ENCODE data around the gene VOPP1. TPM values are rescaled to one million over a fixed set of nuclear protein-coding genes. Genes with fewer than 3 reads are reported as not detected.
A peak's percentile ranks its signal among the peaks of the same experiment; 100 is the strongest.

Gene VOPP1
- total and polyA plus RNA-seq, 10 of the 15 experiments (the other 5 are each of a cell fraction or from before 2014, with no cell fraction given), result 32.8 to 206 (median 129) TPM

DNA sequence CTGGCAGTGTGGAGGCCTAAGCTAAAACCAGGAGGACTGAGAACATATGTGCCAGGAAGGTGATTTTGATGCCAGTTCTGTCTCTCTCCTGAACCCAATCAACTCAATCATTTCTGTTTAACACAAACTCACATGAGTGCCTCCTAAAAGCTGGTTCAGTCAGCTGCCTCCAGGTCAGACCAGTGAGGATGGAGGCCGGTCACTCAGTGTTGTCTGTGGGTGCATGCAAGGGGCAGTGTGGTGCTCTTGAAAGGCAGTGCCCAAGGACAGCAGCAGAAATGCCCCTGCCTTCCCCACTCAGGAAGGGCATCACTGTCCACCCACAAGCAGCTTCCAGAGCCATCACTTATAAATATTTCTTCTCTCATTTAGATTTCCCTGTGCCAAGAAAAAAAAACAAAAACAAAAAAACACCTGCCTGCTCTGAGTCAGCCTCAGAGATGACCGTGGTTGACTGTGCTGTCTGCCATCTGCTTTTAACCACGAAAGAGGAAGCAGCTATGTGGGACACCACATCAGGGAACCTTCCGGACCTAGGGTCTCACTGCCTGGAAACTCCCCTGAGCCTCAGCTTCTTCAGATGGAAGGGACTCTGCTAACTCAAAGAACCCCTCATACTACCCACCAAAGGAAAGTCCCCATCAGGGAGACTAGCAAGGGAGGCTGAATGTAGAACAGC lies 39.1 kb downstream of the VOPP1 start:
- peak overlapping the region; percentile 92 for H3K9ac ChIP-seq (ENCODE audit: control insufficient read depth, insufficient read depth, low read length)
- no peaks in the 10 kb centered on the region for H3K27me3 ChIP-seq (replicated peaks in 1 of 2; ENCODE audit: control insufficient read depth in 2 of 2, insufficient read depth in 2 of 2, low read length in 1 of 2)
- DNase-seq (ENCODE audit: low read depth, low spot score) (peak; percentile 98), FAIRE-seq (peak; percentile 86), ATAC-seq (peak; percentile 59)
- peak overlapping the region; percentile 55 for H3K4me3 ChIP-seq
- H2AFZ ChIP-seq (ENCODE audit: control insufficient read depth, low read depth, low read length), result no peak overlapping the region
- POLR2A ChIA-PET, result interaction anchor here (0.6 to 12.5 kb wide), 18 partner anchors 9 to 226 kb away, joined by 3 to 156 read pairs (median 10); partner anchors contain the start of gene VOPP1
- CTCF ChIA-PET, result interaction anchor here (0.8 to 10.5 kb wide), 13 partner anchors 9 to 224 kb away, joined by 3 to 87 read pairs (median 15); no protein-coding TSS in a partner anchor
- peaks cover 0 to 7% of the 10 kb centered on the region in 2 experiments; a peak in 2 of 4 replicates for H3K36me3 ChIP-seq (ENCODE audit: control insufficient read depth in 2 of 2, insufficient read depth in 2 of 2, low read length in 1 of 2)
- RAD21 ChIA-PET (ENCODE audit: unreplicated experiment), result interaction anchor here (0.9 to 12.4 kb wide), 17 partner anchors 9 to 447 kb away, joined by 3 to 245 read pairs (median 5); partner anchors contain the start of gene VOPP1
- WGBS (ENCODE audit: insufficient coverage, insufficient replicate concordance, low lambda C conversion rate, missing lambda C conversion rate), result 1% methylated on average over 4 of the region's 4 CpGs
- in situ Hi-C loops (cut with MboI) (no loop called here), intact Hi-C loops (cut with micrococcal nuclease; ENCODE audit: unreplicated experiment) (loop anchor here (1.0 kb wide), 1 partner anchor 25 kb away; no protein-coding TSS in a partner anchor)
- H3K4me1 ChIP-seq (ENCODE audit: control insufficient read depth, insufficient read depth, low read length), result peaks cover 78% of the 10 kb centered on the region
- BruUV-seq (replicated peaks), result TSS peak; percentile 3
- H3K4me2 ChIP-seq (ENCODE audit: control insufficient read depth, insufficient read depth), result peak overlapping the region; percentile 92
- H3K9me3 ChIP-seq (replicated peaks; ENCODE audit: control insufficient read depth, insufficient read depth, low read length), result no peaks in the 10 kb centered on the region
- peaks cover 90% of the 10 kb centered on the region for H3K79me2 ChIP-seq (ENCODE audit: control insufficient read depth, insufficient read depth, low read length)
- peak overlapping the region; percentile 100 for H3K27ac ChIP-seq (ENCODE audit: control insufficient read depth, insufficient read depth)
- no peaks in the 10 kb centered on the region for H4K20me1 ChIP-seq (ENCODE audit: control insufficient read depth, insufficient read depth)
- SMC1A ChIA-PET (ENCODE audit: uncharacterized antibody, unreplicated experiment), result interaction anchor here (0.7 to 15.0 kb wide), 11 partner anchors 15 to 230 kb away, joined by 3 to 354 read pairs (median 9); partner anchors contain the start of gene VOPP1
- TF ChIP-seq GABPA (IDR thresholded peaks at IDR 0.05; ENCODE audit: low read depth) (no peak), CHD2 (IDR thresholded peaks at IDR 0.05; ENCODE audit: borderline replicate concordance, low read depth, low read length) (peak; percentile 87), PML (IDR thresholded peaks at IDR 0.05; ENCODE audit: low read length) (no peak), LARP7 (IDR thresholded peaks at IDR 0.05) (peak; percentile 61; the same call in 1 of the 2 replicates), TARDBP (IDR thresholded peaks at IDR 0.05; ENCODE audit: borderline replicate concordance) (peak; percentile 73; the same call in 1 of the 2 replicates), CBFB (IDR thresholded peaks at IDR 0.05; ENCODE audit: low read depth) (peak; percentile 99), MYC (IDR thresholded peaks at IDR 0.05; ENCODE audit: insufficient read depth, insufficient read length, insufficient replicate concordance, low read length, severe bottlenecking) (no peak), BMI1 (IDR thresholded peaks at IDR 0.05; ENCODE audit: borderline replicate concordance) (peak; percentile 85), SIN3A (IDR thresholded peaks at IDR 0.05; ENCODE audit: low read depth, low read length) (peak; percentile 45; the same call in 1 of the 2 replicates), SREBF2 (IDR thresholded peaks at IDR 0.05; ENCODE audit: low read length) (no peak), IRF4 (IDR thresholded peaks at IDR 0.05; ENCODE audit: low read depth, low read length) (peak; percentile 97), NFXL1 (IDR thresholded peaks at IDR 0.05; ENCODE audit: borderline replicate concordance) (no peak), ESRRA (IDR thresholded peaks at IDR 0.05; ENCODE audit: low read length) (no peak; the same call in 1 of the 2 replicates), CBX3 (IDR thresholded peaks at IDR 0.05; ENCODE audit: borderline replicate concordance, low read depth) (no peak), BCL11A (IDR thresholded peaks at IDR 0.05; ENCODE audit: low read depth, low read length) (peak; percentile 100)
- TF ChIP-seq, protein P1, sequence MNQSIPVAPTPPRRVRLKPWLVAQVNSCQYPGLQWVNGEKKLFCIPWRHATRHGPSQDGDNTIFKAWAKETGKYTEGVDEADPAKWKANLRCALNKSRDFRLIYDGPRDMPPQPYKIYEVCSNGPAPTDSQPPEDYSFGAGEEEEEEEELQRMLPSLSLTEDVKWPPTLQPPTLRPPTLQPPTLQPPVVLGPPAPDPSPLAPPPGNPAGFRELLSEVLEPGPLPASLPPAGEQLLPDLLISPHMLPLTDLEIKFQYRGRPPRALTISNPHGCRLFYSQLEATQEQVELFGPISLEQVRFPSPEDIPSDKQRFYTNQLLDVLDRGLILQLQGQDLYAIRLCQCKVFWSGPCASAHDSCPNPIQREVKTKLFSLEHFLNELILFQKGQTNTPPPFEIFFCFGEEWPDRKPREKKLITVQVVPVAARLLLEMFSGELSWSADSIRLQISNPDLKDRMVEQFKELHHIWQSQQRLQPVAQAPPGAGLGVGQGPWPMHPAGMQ (IDR thresholded peaks at IDR 0.05; ENCODE audit: borderline replicate concordance), result no peak
- TF ChIP-seq, protein P2, sequence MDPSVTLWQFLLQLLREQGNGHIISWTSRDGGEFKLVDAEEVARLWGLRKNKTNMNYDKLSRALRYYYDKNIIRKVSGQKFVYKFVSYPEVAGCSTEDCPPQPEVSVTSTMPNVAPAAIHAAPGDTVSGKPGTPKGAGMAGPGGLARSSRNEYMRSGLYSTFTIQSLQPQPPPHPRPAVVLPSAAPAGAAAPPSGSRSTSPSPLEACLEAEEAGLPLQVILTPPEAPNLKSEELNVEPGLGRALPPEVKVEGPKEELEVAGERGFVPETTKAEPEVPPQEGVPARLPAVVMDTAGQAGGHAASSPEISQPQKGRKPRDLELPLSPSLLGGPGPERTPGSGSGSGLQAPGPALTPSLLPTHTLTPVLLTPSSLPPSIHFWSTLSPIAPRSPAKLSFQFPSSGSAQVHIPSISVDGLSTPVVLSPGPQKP (IDR thresholded peaks at IDR 0.05; ENCODE audit: low read depth, low read length), result peak; percentile 55
- TF ChIP-seq, protein P3, sequence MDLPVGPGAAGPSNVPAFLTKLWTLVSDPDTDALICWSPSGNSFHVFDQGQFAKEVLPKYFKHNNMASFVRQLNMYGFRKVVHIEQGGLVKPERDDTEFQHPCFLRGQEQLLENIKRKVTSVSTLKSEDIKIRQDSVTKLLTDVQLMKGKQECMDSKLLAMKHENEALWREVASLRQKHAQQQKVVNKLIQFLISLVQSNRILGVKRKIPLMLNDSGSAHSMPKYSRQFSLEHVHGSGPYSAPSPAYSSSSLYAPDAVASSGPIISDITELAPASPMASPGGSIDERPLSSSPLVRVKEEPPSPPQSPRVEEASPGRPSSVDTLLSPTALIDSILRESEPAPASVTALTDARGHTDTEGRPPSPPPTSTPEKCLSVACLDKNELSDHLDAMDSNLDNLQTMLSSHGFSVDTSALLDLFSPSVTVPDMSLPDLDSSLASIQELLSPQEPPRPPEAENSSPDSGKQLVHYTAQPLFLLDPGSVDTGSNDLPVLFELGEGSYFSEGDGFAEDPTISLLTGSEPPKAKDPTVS (IDR thresholded peaks at IDR 0.05; ENCODE audit: low read depth, low read length), result no peak
- TF ChIP-seq, protein P4, sequence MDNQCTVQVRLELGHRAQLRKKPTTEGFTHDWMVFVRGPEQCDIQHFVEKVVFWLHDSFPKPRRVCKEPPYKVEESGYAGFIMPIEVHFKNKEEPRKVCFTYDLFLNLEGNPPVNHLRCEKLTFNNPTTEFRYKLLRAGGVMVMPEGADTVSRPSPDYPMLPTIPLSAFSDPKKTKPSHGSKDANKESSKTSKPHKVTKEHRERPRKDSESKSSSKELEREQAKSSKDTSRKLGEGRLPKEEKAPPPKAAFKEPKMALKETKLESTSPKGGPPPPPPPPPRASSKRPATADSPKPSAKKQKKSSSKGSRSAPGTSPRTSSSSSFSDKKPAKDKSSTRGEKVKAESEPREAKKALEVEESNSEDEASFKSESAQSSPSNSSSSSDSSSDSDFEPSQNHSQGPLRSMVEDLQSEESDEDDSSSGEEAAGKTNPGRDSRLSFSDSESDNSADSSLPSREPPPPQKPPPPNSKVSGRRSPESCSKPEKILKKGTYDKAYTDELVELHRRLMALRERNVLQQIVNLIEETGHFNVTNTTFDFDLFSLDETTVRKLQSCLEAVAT (IDR thresholded peaks at IDR 0.05), result peak; percentile 98
